H1 (cell line): Measurements from ENCODE around the gene ANK2. TPM values are rescaled to one million over a fixed set of nuclear protein-coding genes. Genes with fewer than 3 reads are reported as not detected.

Experiments used
- CTCF ChIA-PET: fragments of 300-600 bp; sonication (Branson Sonifier 250); formaldehyde crosslinking; loops from one replicate; lab custom pipeline; 2021; ENCODE audit not compliant: partially characterized antibody; lab: Charles Lee
- POLR2A ChIA-PET: fragments of 300-600 bp; sonication (Branson Sonifier 250); formaldehyde crosslinking; loops from one replicate; lab custom pipeline; 2021; ENCODE audit warnings: inconsistent platforms; ENCODE audit not compliant: partially characterized antibody; lab: Charles Lee
- DNase-seq, 2 experiments: peaks; one replicate each; pipeline versions ENCODE4 v3.0.0 to v3.0.0-alpha.2; 2010 to 2022; ENCODE audit warnings: low spot score in 2 of 2, low read depth in 1 of 2, mixed read lengths in 1 of 2
- FAIRE-seq: peaks from 2 replicates; lab custom pipeline; 2011; peaks lifted over from hg19 to GRCh38; lab: Jason Lieb, UNC
- H2AFZ ChIP-seq: 2 replicates; pipeline ENCODE4 v1.8.1; 2012; ENCODE audit warnings: low read length, inconsistent platforms
- H2AK5ac ChIP-seq: 2 replicates; pipeline ENCODE4 v1.6.1; 2013; ENCODE audit warnings: low read depth, low read length
- H2BK120ac ChIP-seq: replicated peaks from 2 replicates; pipeline ENCODE3; 2013; ENCODE audit warnings: low read depth, low read length, inconsistent platforms
- H2BK12ac ChIP-seq: 2 replicates; pipeline ENCODE4 v1.6.1; 2013; ENCODE audit warnings: low read depth, low read length
- H2BK15ac ChIP-seq: 2 replicates; pipeline ENCODE4 v1.6.1; 2013; ENCODE audit warnings: low read length
- H2BK20ac ChIP-seq: 2 replicates; pipeline ENCODE4 v1.6.1; 2013; ENCODE audit warnings: low read length
- H2BK5ac ChIP-seq: 2 replicates; pipeline ENCODE4 v1.6.1; 2013; ENCODE audit warnings: low read depth, low read length
- H3K14ac ChIP-seq: 2 replicates; pipeline ENCODE4 v1.6.1; 2013; ENCODE audit warnings: inconsistent platforms; ENCODE audit not compliant: insufficient read length
- H3K18ac ChIP-seq: 2 replicates; pipeline ENCODE4 v1.6.1; 2013; ENCODE audit warnings: low read length; ENCODE audit errors: extremely low read depth
- H3K23ac ChIP-seq: 2 replicates; pipeline ENCODE4 v1.6.1; 2013; ENCODE audit warnings: inconsistent platforms; ENCODE audit not compliant: insufficient read length
- H3K23me2 ChIP-seq: 2 replicates; pipeline ENCODE4 v1.6.1; 2013; ENCODE audit warnings: low read depth, low read length
- H3K27ac ChIP-seq: 2 replicates; pipeline ENCODE4 v1.6.1; 2011; ENCODE audit warnings: low read depth, low read length, inconsistent platforms
- H3K27me3 ChIP-seq, 4 experiments: replicated peaks in 1 of 4; 1 replicate in 1 of 4; 2 replicates in 3 of 4; pipeline versions ENCODE4 v1.6.1 to v1.8.1; 2011 to 2013; ENCODE audit warnings: low read length in 3 of 4, mild to moderate bottlenecking in 3 of 4, inconsistent platforms in 2 of 4, mixed read lengths in 2 of 4, moderate library complexity in 1 of 4; ENCODE audit not compliant: control insufficient read depth in 3 of 4, insufficient read depth in 3 of 4; ENCODE audit errors: extremely low read depth in 1 of 4
- H3K36me3 ChIP-seq, 4 experiments: 2 replicates each; pipeline versions ENCODE4 v1.6.1 to v1.8.1; 2011 to 2013; ENCODE audit warnings: mild to moderate bottlenecking in 4 of 4, low read length in 3 of 4, moderate library complexity in 2 of 4, control low read depth in 1 of 4, inconsistent platforms in 1 of 4; ENCODE audit not compliant: insufficient read depth in 4 of 4, control insufficient read depth in 2 of 4
- H3K4ac ChIP-seq: replicated peaks from 2 replicates; pipeline ENCODE3; 2013; ENCODE audit warnings: low read length, low read depth, mixed read lengths, inconsistent platforms; ENCODE audit not compliant: insufficient read length
- H3K4me1 ChIP-seq, 4 experiments: replicated peaks in 1 of 4; 1 replicate in 1 of 4; 2 replicates in 3 of 4; pipeline versions ENCODE4 v1.6.1 to v1.8.1; 2011 to 2013; ENCODE audit warnings: low read length in 3 of 4, inconsistent platforms in 2 of 4, mixed read lengths in 1 of 4; ENCODE audit not compliant: insufficient read depth in 4 of 4, control insufficient read depth in 3 of 4
- H3K4me2 ChIP-seq, 2 experiments: 2 replicates each; pipeline versions ENCODE4 v1.6.1 to v1.8.1; 2011 to 2013; ENCODE audit warnings: low read depth in 2 of 2, low read length in 2 of 2, control low read depth in 1 of 2, inconsistent platforms in 1 of 2, mild to moderate bottlenecking in 1 of 2; ENCODE audit not compliant: insufficient read depth in 1 of 2
- H3K4me3 ChIP-seq, 4 experiments: fragments of 200-600, 300-600 bp in 1 of 4; sonication (generic), shearing (Covaris generic), sonication (Bioruptor Twin) in 1 of 4; 2 replicates each; pipeline versions ENCODE4 v1.5.1 to v1.8.1; 2011 to 2016; ENCODE audit warnings: low read length in 4 of 4, low read depth in 3 of 4, control low read depth in 2 of 4, inconsistent platforms in 2 of 4, mild to moderate bottlenecking in 2 of 4, mixed read lengths in 1 of 4, moderate library complexity in 1 of 4; ENCODE audit not compliant: insufficient read depth in 2 of 4; ENCODE audit errors: extremely low read depth in 1 of 4
- H3K56ac ChIP-seq: replicated peaks from 2 replicates; pipeline ENCODE3; 2013; ENCODE audit warnings: low read depth, mild to moderate bottlenecking, mixed read lengths, low read length, inconsistent platforms; ENCODE audit not compliant: insufficient read length
- H3K79me1 ChIP-seq: 2 replicates; pipeline ENCODE4 v1.6.1; 2013; ENCODE audit warnings: low read depth, low read length, control low read depth
- H3K79me2 ChIP-seq, 2 experiments: 2 replicates each; pipeline versions ENCODE4 v1.6.1 to v1.8.1; 2012 to 2013; ENCODE audit warnings: low read length in 2 of 2, mild to moderate bottlenecking in 2 of 2, inconsistent platforms in 1 of 2; ENCODE audit not compliant: insufficient read depth in 2 of 2, control insufficient read depth in 1 of 2
- H3K9ac ChIP-seq, 4 experiments: replicated peaks in 1 of 4; 1 replicate in 1 of 4; 2 replicates in 3 of 4; pipeline versions ENCODE4 v1.6.1 to v1.8.1; 2011 to 2013; ENCODE audit warnings: low read depth in 3 of 4, low read length in 3 of 4, control low read depth in 2 of 4, mild to moderate bottlenecking in 2 of 4, moderate library complexity in 2 of 4, inconsistent platforms in 1 of 4; ENCODE audit errors: extremely low read depth in 1 of 4
- H3K9me3 ChIP-seq, 2 experiments: 2 replicates each; pipeline versions ENCODE4 v1.6.1 to v1.8.1; 2012 to 2013; ENCODE audit warnings: mild to moderate bottlenecking in 2 of 2, moderate library complexity in 2 of 2, control low read depth in 1 of 2, inconsistent platforms in 1 of 2, low read depth in 1 of 2, low read length in 1 of 2, mixed read lengths in 1 of 2; ENCODE audit not compliant: insufficient read depth in 2 of 2
- H4K20me1 ChIP-seq, 2 experiments: replicated peaks in 1 of 2; 2 replicates each; pipeline versions ENCODE3 to v1.8.1; 2011 to 2013; ENCODE audit warnings: inconsistent platforms in 2 of 2, low read length in 2 of 2, mild to moderate bottlenecking in 1 of 2; ENCODE audit not compliant: insufficient read depth in 2 of 2, control insufficient read depth in 1 of 2
- H4K5ac ChIP-seq: 2 replicates; pipeline ENCODE4 v1.6.1; 2013; ENCODE audit warnings: low read length, low read depth, mixed read lengths, inconsistent platforms; ENCODE audit not compliant: insufficient read length
- H4K8ac ChIP-seq: 2 replicates; pipeline ENCODE4 v1.8.0; 2013; ENCODE audit warnings: mild to moderate bottlenecking, moderate library complexity, low read length, inconsistent platforms; ENCODE audit not compliant: insufficient read depth; ENCODE audit errors: extremely low read depth
- H4K91ac ChIP-seq: replicated peaks from 2 replicates; pipeline ENCODE3; 2013; ENCODE audit warnings: low read length, mixed read lengths, inconsistent platforms; ENCODE audit not compliant: insufficient read length
- CEBPB ChIP-seq: IDR thresholded peaks from 2 replicates; pipeline ENCODE4 v1.6.1; 2012; ENCODE audit warnings: low read depth, low read length
- CTCF ChIP-seq, 3 experiments: IDR thresholded peaks; 1 replicate in 2 of 3; 2 replicates in 1 of 3; pipeline versions ENCODE4 v1.5.1 to v1.6.1; 2011; ENCODE audit warnings: low read length in 3 of 3, mild to moderate bottlenecking in 3 of 3, inconsistent platforms in 2 of 3, low read depth in 1 of 3, moderate library complexity in 1 of 3; ENCODE audit not compliant: insufficient read depth in 1 of 3; ENCODE audit errors: control extremely low read depth in 1 of 3
- E2F6 ChIP-seq: IDR thresholded peaks from 2 replicates; pipeline ENCODE4 v1.6.1; 2012; ENCODE audit warnings: inconsistent platforms
- GABPA ChIP-seq: IDR thresholded peaks from 2 replicates; pipeline ENCODE4 v1.6.1; 2011; ENCODE audit warnings: mild to moderate bottlenecking, low read length, moderate library complexity, borderline replicate concordance; ENCODE audit not compliant: insufficient read depth
- HDAC2 ChIP-seq, 2 experiments: fragments of 300-600 bp in 1 of 2; sonication (generic) in 1 of 2; IDR thresholded peaks; 2 replicates each; pipeline ENCODE4 v1.6.1; 2011 to 2012; ENCODE audit warnings: low read depth in 2 of 2, low read length in 2 of 2, mild to moderate bottlenecking in 2 of 2, moderate library complexity in 2 of 2, borderline replicate concordance in 1 of 2, inconsistent platforms in 1 of 2
- JUN ChIP-seq: IDR thresholded peaks from 2 replicates; pipeline ENCODE4 v1.6.1; 2011; ENCODE audit warnings: low read depth, mild to moderate bottlenecking, improper control_type of control experiment, low read length
- TAF1 ChIP-seq: IDR thresholded peaks from 2 replicates; pipeline ENCODE4 v1.6.1; 2011; ENCODE audit warnings: mild to moderate bottlenecking, low read depth, low read length
- TBP ChIP-seq: IDR thresholded peaks from 2 replicates; pipeline ENCODE4 v1.6.1; 2011; ENCODE audit warnings: low read depth, low read length, improper control_type of control experiment
- WGBS, 2 experiments: shearing (Covaris generic) in 1 of 2; methylation state at CpG; one replicate each; pipeline versions ENCODE4 v1.1.6 to v1.1.7; 2013 to 2015; ENCODE audit warnings: low lambda C conversion rate in 2 of 2, mixed read lengths in 2 of 2, inconsistent platforms in 1 of 2, low coverage in 1 of 2, missing lambda C conversion rate in 1 of 2; ENCODE audit not compliant: insufficient replicate concordance in 2 of 2, insufficient coverage in 1 of 2, insufficient read length in 1 of 2; ENCODE audit errors: extremely low coverage in 1 of 2, missing lambda C conversion rate in 1 of 2; 5-methylcytosine and 5-hydroxymethylcytosine counted together
- polyA plus RNA-seq, 7 experiments: library from polyadenylated mRNA; depleted of rRNA in 3 of 7; stranded (reverse) in 5 of 7; unstranded in 2 of 7; fragments of >200 nt in 5 of 7; fragments of 200-250 nt in 2 of 7; gene quantifications; 1 replicate in 5 of 7; 2 replicates in 1 of 7; 4 replicates in 1 of 7; pipeline versions ENCODE4 v1.2.1 to v1.2.3, GENCODE V29; 2011 to 2013; ENCODE audit warnings: missing spikeins in 2 of 7, mixed read lengths in 2 of 7
- total RNA-seq: library from RNA; stranded (reverse); fragmentation: NEBNext Ultra II Directional; extraction: Animal tissue kit (Norgen Biotek cat#: 25700); gene quantifications from 2 replicates; pipeline ENCODE4 v1.2.1, GENCODE V29; 2021

Gene ANK2
- total and polyA plus RNA-seq, 2 of the 8 experiments (the other 6 are each of a cell fraction or from before 2014, with no cell fraction given) = 14.2 to 35.1 TPM

GRCh38 chr4:113255628-113256027 lies 206.2 kb downstream of the ANK2 start:
- H2BK5ac ChIP-seq = no peak overlapping the region
- FAIRE-seq (no peak), DNase-seq (no peak)
- H3K23me2 ChIP-seq = no peaks in the 10 kb centered on the region
- H3K36me3 ChIP-seq = peaks cover 0 to 27% (median 8%) of the 10 kb centered on the region in 4 experiments; a peak in 4 of 8 replicates
- no peaks in the 10 kb centered on the region for H4K20me1 ChIP-seq
- no peak overlapping the region for H3K18ac ChIP-seq
- H2BK20ac ChIP-seq = no peak overlapping the region
- no peak overlapping the region for H3K4me2 ChIP-seq
- no peaks in the 10 kb centered on the region for H3K79me1 ChIP-seq
- peaks cover 0 to 1% (median 0%) of the 10 kb centered on the region in 4 experiments; a peak in 1 of 7 replicates for H3K27me3 ChIP-seq
- H3K14ac ChIP-seq = no peak overlapping the region
- TF ChIP-seq HDAC2 (IDR thresholded peaks at IDR 0.05; ENCODE audit: borderline replicate concordance in 1 of 2, low read depth in 2 of 2, low read length in 2 of 2) (no peak), E2F6 (no peak), CEBPB (no peak), TAF1 (no peak), GABPA (no peak), TBP (no peak), CTCF (IDR thresholded peaks at IDR 0.05; ENCODE audit: control extremely low read depth in 1 of 3, insufficient read depth in 1 of 3, low read depth in 1 of 3, low read length in 3 of 3) (no peak), JUN (no peak)
- H2AK5ac ChIP-seq = no peak overlapping the region
- H2AFZ ChIP-seq = no peak overlapping the region
- H3K23ac ChIP-seq = no peak overlapping the region
- no peaks in the 10 kb centered on the region for H3K79me2 ChIP-seq
- no peak overlapping the region for H3K56ac ChIP-seq
- 91% methylated on average over 6 of the region's 6 CpGs; no CpG with 5 or more reads in 1 of the 2 experiments for WGBS, 2 experiments
- no peak overlapping the region for H3K4ac ChIP-seq
- no peak overlapping the region for H4K8ac ChIP-seq
- POLR2A ChIA-PET = no interaction called here
- peaks cover 0 to under 1% (median 0%) of the 10 kb centered on the region in 4 experiments; a peak in 1 of 7 replicates for H3K4me1 ChIP-seq
- H2BK12ac ChIP-seq = no peak overlapping the region
- no peak overlapping the region for H3K4me3 ChIP-seq
- H4K91ac ChIP-seq = no peak overlapping the region
- no peak overlapping the region for H3K27ac ChIP-seq
- H3K9me3 ChIP-seq = no peaks in the 10 kb centered on the region
- H2BK15ac ChIP-seq = no peak overlapping the region
- H2BK120ac ChIP-seq = no peak overlapping the region
- no peak overlapping the region for H3K9ac ChIP-seq
- CTCF ChIA-PET = no interaction called here
- no peak overlapping the region for H4K5ac ChIP-seq
